ENCODE data around the gene KIAA1191.

- TF ChIP-seq CTCF (IDR thresholded peaks at IDR 0.05) = no peak
- no peak for TF ChIP-seq ZFX (IDR thresholded peaks at IDR 0.05; ENCODE audit: borderline replicate concordance)
These were observed 5.4 kb downstream of the KIAA1191 start for GRCh38 chr5:176356179-176356566.

Measured in 22Rv1 (cell line).